Neuronal stem cell (in vitro differentiated cells): Measurements from ENCODE around the gene CREB1.
"Not testable (repeated sequence)": the region's sequence is repeated elsewhere in the genome, so short reads cannot be mapped to it uniquely, and the experiment has no call there.

Source experiments
- DNase-seq: peaks from one replicate; pipeline ENCODE4 v3.0.0-alpha.2; 2013; ENCODE audit warnings: low spot score
- H2AFZ ChIP-seq: one replicate; pipeline ENCODE4 v1.6.1; 2013; ENCODE audit warnings: mild to moderate bottlenecking, low read length, inconsistent platforms
- H2AK5ac ChIP-seq: 2 replicates; pipeline ENCODE4 v1.6.1; 2013; ENCODE audit warnings: low read depth, mild to moderate bottlenecking, inconsistent platforms, low read length, moderate library complexity, mixed read lengths
- H2BK120ac ChIP-seq: 2 replicates; pipeline ENCODE4 v1.6.1; 2013; ENCODE audit warnings: low read depth, mild to moderate bottlenecking, inconsistent platforms, low read length, moderate library complexity, mixed read lengths
- H2BK12ac ChIP-seq: one replicate; pipeline ENCODE4 v1.6.1; 2013; ENCODE audit warnings: low read length, inconsistent platforms
- H2BK15ac ChIP-seq: 2 replicates; pipeline ENCODE4 v1.6.1; 2013; ENCODE audit warnings: mild to moderate bottlenecking, low read length, inconsistent platforms, mixed read lengths
- H2BK5ac ChIP-seq: one replicate; pipeline ENCODE4 v1.6.1; 2013; ENCODE audit warnings: inconsistent platforms, mild to moderate bottlenecking, low read length, moderate library complexity
- H3K14ac ChIP-seq: one replicate; pipeline ENCODE4 v1.6.1; 2013; ENCODE audit warnings: low read length, inconsistent platforms
- H3K18ac ChIP-seq: 2 replicates; pipeline ENCODE4 v1.6.1; 2013; ENCODE audit warnings: low read length, inconsistent platforms
- H3K23ac ChIP-seq: 2 replicates; pipeline ENCODE4 v1.6.1; 2013; ENCODE audit warnings: low read depth, mild to moderate bottlenecking, mixed read lengths, low read length, inconsistent platforms; ENCODE audit not compliant: poor library complexity
- H3K27ac ChIP-seq: replicated peaks from 3 replicates; pipeline ENCODE4 v1.5.1; 2013; ENCODE audit warnings: low read length, inconsistent platforms
- H3K27me3 ChIP-seq, 3 experiments: 2 replicates each; pipeline ENCODE4 v1.6.1; 2013; ENCODE audit warnings: low read length in 3 of 3, mild to moderate bottlenecking in 2 of 3, inconsistent platforms in 1 of 3, low read depth in 1 of 3, mixed read lengths in 1 of 3, moderate library complexity in 1 of 3; ENCODE audit not compliant: control insufficient read depth in 3 of 3, insufficient read depth in 3 of 3
- H3K36me3 ChIP-seq, 2 donors: replicated peaks in 1 of 2; 2 replicates each; pipeline ENCODE4 v1.6.1; 2013; ENCODE audit warnings: low read length in 2 of 2; ENCODE audit not compliant: control insufficient read depth in 2 of 2, insufficient read depth in 2 of 2
- H3K4ac ChIP-seq: 2 replicates; pipeline ENCODE4 v1.6.1; 2013; ENCODE audit warnings: inconsistent platforms, mild to moderate bottlenecking, low read length, moderate library complexity
- H3K4me1 ChIP-seq, 2 donors: 1 replicate in 1 of 2; 2 replicates in 1 of 2; pipeline ENCODE4 v1.6.1; 2013; ENCODE audit warnings: low read length in 2 of 2, low read depth in 1 of 2; ENCODE audit not compliant: control insufficient read depth in 2 of 2, insufficient read depth in 1 of 2
- H3K4me2 ChIP-seq: one replicate; pipeline ENCODE4 v1.6.1; 2013; ENCODE audit warnings: mild to moderate bottlenecking, low read length, inconsistent platforms; ENCODE audit not compliant: insufficient read depth, poor library complexity, severe bottlenecking
- H3K4me3 ChIP-seq, 2 donors: 2 replicates each; pipeline ENCODE4 v1.5.1; 2013; ENCODE audit warnings: low read length in 2 of 2, mild to moderate bottlenecking in 2 of 2, inconsistent platforms in 1 of 2, moderate library complexity in 1 of 2
- H3K79me1 ChIP-seq: one replicate; pipeline ENCODE4 v1.6.1; 2013; ENCODE audit warnings: low read depth, mild to moderate bottlenecking, inconsistent platforms, low read length, moderate library complexity
- H3K9ac ChIP-seq: one replicate; pipeline ENCODE4 v1.6.1; 2013; ENCODE audit warnings: mild to moderate bottlenecking, low read depth, low read length, inconsistent platforms; ENCODE audit not compliant: poor library complexity
- H3K9me3 ChIP-seq, 2 donors: replicated peaks in 1 of 2; 2 replicates each; pipeline versions ENCODE3 to v1.6.1; 2013; ENCODE audit warnings: low read length in 2 of 2, mild to moderate bottlenecking in 2 of 2, inconsistent platforms in 1 of 2, low read depth in 1 of 2, mixed read lengths in 1 of 2, moderate library complexity in 1 of 2; ENCODE audit not compliant: control insufficient read depth in 2 of 2, insufficient read depth in 1 of 2
- H4K8ac ChIP-seq: one replicate; pipeline ENCODE4 v1.6.1; 2013; ENCODE audit warnings: low read depth, mild to moderate bottlenecking, inconsistent platforms, low read length, moderate library complexity
- H4K91ac ChIP-seq: one replicate; pipeline ENCODE4 v1.6.1; 2013; ENCODE audit warnings: low read length, low read depth, mild to moderate bottlenecking, inconsistent platforms; ENCODE audit not compliant: poor library complexity
- WGBS, 2 donors: extraction: QIAGEN DNeasy Blood & Tissue Kit; methylation state at CpG; one replicate each; pipeline ENCODE4 v1.1.7; 2013; ENCODE audit warnings: missing lambda C conversion rate in 2 of 2, mixed read lengths in 1 of 2; ENCODE audit not compliant: insufficient read length in 2 of 2, insufficient replicate concordance in 1 of 2; ENCODE audit errors: extremely low coverage in 2 of 2; 5-methylcytosine and 5-hydroxymethylcytosine counted together

Gene CREB1

GRCh38 chr2:207635468-207636200 lies 105.9 kb downstream of the CREB1 start:
- Histone ChIP-seq H4K8ac (no peak overlapping the region), H3K9ac (no peak overlapping the region), H3K4me3 (no peak overlapping the region), H2BK12ac (no peak overlapping the region), H4K91ac (no peak overlapping the region), H3K4me1 (no peaks in the 10 kb centered on the region), H3K18ac (no peak overlapping the region), H3K9me3 (no peaks in the 10 kb centered on the region), H3K4ac (no peak overlapping the region), H2BK5ac (no peak overlapping the region), H3K79me1 (no peaks in the 10 kb centered on the region), H3K4me2 (no peak overlapping the region), H3K23ac (no peak overlapping the region), H2AFZ (no peak overlapping the region), H2BK15ac (no peak overlapping the region), H3K27me3 (peaks cover 0 to 14% (median 0%) of the 10 kb centered on the region in 3 experiments), H3K27ac (no peak overlapping the region), H2AK5ac (no peak overlapping the region), H3K36me3 (no peaks in the 10 kb centered on the region), H2BK120ac (no peak overlapping the region), H3K14ac (no peak overlapping the region)
- no peak for DNase-seq
- no CpG with 5 or more reads among the region's 11 CpGs for WGBS, 2 donors

- not testable (repeated sequence) for H2AFZ ChIP-seq
Measured at GRCh38 chr2:207639288-207639687, 109.5 kb downstream of the CREB1 start.

GRCh38 chr2:207640160-207640559 lies 110.4 kb downstream of the CREB1 start:
- H2AK5ac ChIP-seq, result no peak overlapping the region
- DNase-seq, result no peak
- H2BK15ac ChIP-seq, result no peak overlapping the region
- H3K9ac ChIP-seq, result no peak overlapping the region
- H3K36me3 ChIP-seq, result no peaks in the 10 kb centered on the region
- no peak overlapping the region for H3K4me3 ChIP-seq
- H4K91ac ChIP-seq, result no peak overlapping the region
- H3K79me1 ChIP-seq, result no peaks in the 10 kb centered on the region
- H3K4me2 ChIP-seq, result no peak overlapping the region
- H3K18ac ChIP-seq, result no peak overlapping the region
- H3K4ac ChIP-seq, result no peak overlapping the region
- H3K9me3 ChIP-seq, result peaks cover 0 to 4% of the 10 kb centered on the region in 2 donors
- no peak overlapping the region for H2BK5ac ChIP-seq
- no peak overlapping the region for H3K14ac ChIP-seq
- H2AFZ ChIP-seq, result no peak overlapping the region
- no peak overlapping the region for H3K23ac ChIP-seq
- H2BK120ac ChIP-seq, result no peak overlapping the region
- H3K27ac ChIP-seq, result no peak overlapping the region
- no peak overlapping the region for H4K8ac ChIP-seq
- H2BK12ac ChIP-seq, result no peak overlapping the region
- H3K4me1 ChIP-seq, result no peaks in the 10 kb centered on the region
- peaks cover 0 to 7% (median 0%) of the 10 kb centered on the region in 3 experiments for H3K27me3 ChIP-seq

More at GRCh38 chr2:207639288-207639687, 109.5 kb downstream of the CREB1 start:
- H3K4me3 ChIP-seq, H3K9me3 ChIP-seq, H2BK120ac ChIP-seq, H3K27ac ChIP-seq, H3K4ac ChIP-seq, H3K36me3 ChIP-seq, H2AK5ac ChIP-seq, H3K23ac ChIP-seq, H3K18ac ChIP-seq, H2BK15ac ChIP-seq, DNase-seq, H4K8ac ChIP-seq, H2BK12ac ChIP-seq, H4K91ac ChIP-seq, H3K4me1 ChIP-seq, H3K4me2 ChIP-seq, H3K9ac ChIP-seq, H3K14ac ChIP-seq, H3K79me1 ChIP-seq, H3K27me3 ChIP-seq, H2BK5ac ChIP-seq: not testable (repeated sequence)
- no CpG with 5 or more reads among the region's 3 CpGs for WGBS, 2 donors

- Histone ChIP-seq H3K23ac (no peak overlapping the region), H3K36me3 (no peaks in the 10 kb centered on the region), H2BK120ac (no peak overlapping the region), H4K8ac (no peak overlapping the region), H3K18ac (no peak overlapping the region), H2BK12ac (no peak overlapping the region), H2BK15ac (no peak overlapping the region), H3K4me2 (no peak overlapping the region), H3K79me1 (no peaks in the 10 kb centered on the region), H3K4ac (no peak overlapping the region), H3K27ac (no peak overlapping the region), H3K27me3 (peaks cover 0 to 7% (median 0%) of the 10 kb centered on the region in 3 experiments), H3K14ac (no peak overlapping the region), H3K4me3 (no peak overlapping the region), H2BK5ac (no peak overlapping the region), H2AK5ac (no peak overlapping the region), H3K9ac (no peak overlapping the region), H3K9me3 (peaks cover 0 to 4% of the 10 kb centered on the region in 2 donors), H2AFZ (no peak overlapping the region), H3K4me1 (no peaks in the 10 kb centered on the region), H4K91ac (no peak overlapping the region)
- no CpG with 5 or more reads among the region's 1 CpG for WGBS, 2 donors
- DNase-seq, result no peak
Measured at GRCh38 chr2:207640661-207641060, 110.9 kb downstream of the CREB1 start.
